Pericardium fibroblast (primary cell): ENCODE data around the gene DEPP1. TPM values are rescaled to one million over a fixed set of nuclear protein-coding genes. Genes with fewer than 3 reads are reported as not detected.

Experiments used
- total RNA-seq: library from RNA; depleted of rRNA; stranded (reverse); fragments of >200 nt; gene quantifications from 2 replicates; pipeline ENCODE4 v1.2.3, GENCODE V29; 2015

Gene DEPP1, protein sequence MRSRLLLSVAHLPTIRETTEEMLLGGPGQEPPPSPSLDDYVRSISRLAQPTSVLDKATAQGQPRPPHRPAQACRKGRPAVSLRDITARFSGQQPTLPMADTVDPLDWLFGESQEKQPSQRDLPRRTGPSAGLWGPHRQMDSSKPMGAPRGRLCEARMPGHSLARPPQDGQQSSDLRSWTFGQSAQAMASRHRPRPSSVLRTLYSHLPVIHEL
- 40.1 and 98.1 TPM in 2 replicates for total RNA-seq

GRCh38 chr10:44978570-44979280 is at the start of gene DEPP1:
TSS of gene DEPP1 (minus strand) at chr10:44978809. CDS start at chr10:44978030, 779 bp downstream.

DNA sequence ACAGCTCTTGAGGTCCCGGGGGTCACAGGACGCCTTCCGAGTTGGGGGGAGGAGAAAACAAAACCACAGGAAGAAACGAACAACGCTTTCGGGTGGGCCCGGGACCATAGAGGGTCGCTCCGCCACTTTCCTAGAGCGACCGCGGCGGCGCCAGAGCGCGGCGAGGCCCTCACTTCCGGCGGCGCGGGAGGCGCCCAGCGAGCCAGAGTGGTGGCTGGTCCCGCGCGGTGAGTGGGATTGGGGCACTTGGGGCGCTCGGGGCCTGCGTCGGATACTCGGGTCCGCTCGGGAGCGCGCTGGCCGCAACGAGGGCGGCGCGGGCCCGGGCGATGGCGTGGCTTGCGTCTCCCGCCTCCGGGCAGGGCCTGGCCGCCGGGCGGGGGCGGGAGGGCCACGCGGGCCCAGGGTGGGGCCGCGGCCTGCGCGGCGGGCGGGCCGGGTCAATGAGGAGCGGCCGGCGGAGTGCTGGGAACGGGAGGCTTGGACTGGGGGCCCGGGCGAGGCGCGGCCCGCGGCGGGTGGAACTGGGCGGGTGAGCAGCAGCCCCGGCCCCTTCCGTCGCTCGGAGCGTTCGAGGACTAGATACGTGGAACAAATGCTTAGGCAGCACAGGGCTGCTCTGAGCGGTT is 22.3 kb upstream of the DEPP1 start, which contains the start of gene ZNF22:
Gene ZNF22, plus strand, starts transcription at position 172 of the 629 bp plus-strand sequence. CDS start 2,446 bp downstream, outside the sequence.

DNA sequence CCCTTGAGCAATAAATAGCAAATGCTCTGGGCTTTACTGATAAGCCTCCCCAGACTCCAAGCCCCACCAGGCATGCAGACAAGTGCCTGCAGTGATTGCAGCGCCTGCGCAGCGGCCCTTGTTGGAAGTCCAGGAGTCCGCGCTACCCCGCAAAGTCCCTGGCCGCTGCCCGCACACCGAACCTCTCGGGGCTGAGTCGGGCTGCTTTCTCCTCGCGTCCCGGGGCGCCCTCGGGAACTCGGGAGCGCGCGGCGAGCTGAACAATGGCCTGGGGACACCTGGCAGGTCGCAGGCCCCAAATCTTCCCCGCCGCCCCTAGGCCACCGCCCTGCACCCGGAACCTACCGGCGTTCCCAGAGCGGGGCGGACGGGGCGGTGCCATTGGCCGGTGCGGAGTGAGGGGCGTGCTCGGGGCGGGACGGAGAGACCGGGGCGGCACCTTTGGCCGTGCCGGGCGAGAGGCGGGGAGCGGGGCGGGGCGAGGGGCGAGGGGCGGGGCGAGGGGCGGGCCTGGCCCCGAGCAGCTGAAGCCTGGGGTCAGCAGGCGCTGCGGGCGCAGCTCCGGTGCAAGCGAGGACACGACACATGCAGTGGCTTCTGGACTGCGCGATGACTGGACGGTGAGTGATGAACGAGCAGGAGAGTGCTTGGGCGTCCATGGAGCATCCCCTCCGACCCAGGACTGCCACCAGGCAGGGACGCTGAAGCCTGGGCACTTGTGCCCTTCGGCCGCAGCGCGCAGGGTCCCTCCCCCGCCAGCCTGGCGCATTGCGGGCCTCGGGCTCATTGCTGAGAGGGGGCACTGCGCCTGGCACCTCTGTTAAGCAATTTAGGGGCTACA is 19.1 kb downstream of the DEPP1 start, which contains the start of gene RASSF4:
Gene RASSF4, plus strand, starts transcription at position 556 of the 841 bp plus-strand sequence. CDS start 10,401 bp downstream, outside the sequence.

Other genes starting within 250 kb of the DEPP1 start
- 0.17 TPM in 1 of 2 replicates, not detected in the other for gene TMEM72, start 67.5 kb downstream of the DEPP1 start, total RNA-seq
- 4.0 and 10.5 TPM in 2 replicates for gene RASSF4, start 19.0 kb downstream of the DEPP1 start, total RNA-seq
- gene ZNF22, start 22.1 kb upstream of the DEPP1 start, total RNA-seq = 9.8 and 18.2 TPM in 2 replicates